Duodenal mucosa (tissue), 2 donors: ENCODE results near the gene CNTN2.

Experiments used
- H3K27ac ChIP-seq: one replicate; pipeline ENCODE4 v1.7.0; 2013; ENCODE audit warnings: low read depth, low read length
- H3K27me3 ChIP-seq, 2 donors: one replicate each; pipeline ENCODE4 v1.7.0; 2013; ENCODE audit warnings: low read length in 2 of 2, control low read depth in 1 of 2; ENCODE audit not compliant: insufficient read depth in 2 of 2, control insufficient read depth in 1 of 2
- H3K36me3 ChIP-seq, 2 donors: one replicate each; pipeline ENCODE4 v1.7.0; 2013; ENCODE audit warnings: low read length in 2 of 2, control low read depth in 1 of 2; ENCODE audit not compliant: insufficient read depth in 2 of 2, control insufficient read depth in 1 of 2
- H3K4me1 ChIP-seq, 2 donors: one replicate each; pipeline ENCODE4 v1.7.0; 2013; ENCODE audit warnings: low read length in 2 of 2, control low read depth in 1 of 2; ENCODE audit not compliant: insufficient read depth in 2 of 2, control insufficient read depth in 1 of 2
- H3K4me3 ChIP-seq, 2 donors: one replicate each; pipeline ENCODE4 v1.7.0; 2013; ENCODE audit warnings: low read length in 2 of 2, low read depth in 1 of 2
- H3K9ac ChIP-seq, 2 donors: one replicate each; pipeline ENCODE4 v1.7.0; 2013; ENCODE audit warnings: low read length in 2 of 2, low read depth in 1 of 2
- H3K9me3 ChIP-seq, 2 donors: one replicate each; pipeline ENCODE4 v1.7.0; 2013; ENCODE audit warnings: low read length in 2 of 2, control low read depth in 1 of 2; ENCODE audit not compliant: control insufficient read depth in 1 of 2

Gene CNTN2

DNA sequence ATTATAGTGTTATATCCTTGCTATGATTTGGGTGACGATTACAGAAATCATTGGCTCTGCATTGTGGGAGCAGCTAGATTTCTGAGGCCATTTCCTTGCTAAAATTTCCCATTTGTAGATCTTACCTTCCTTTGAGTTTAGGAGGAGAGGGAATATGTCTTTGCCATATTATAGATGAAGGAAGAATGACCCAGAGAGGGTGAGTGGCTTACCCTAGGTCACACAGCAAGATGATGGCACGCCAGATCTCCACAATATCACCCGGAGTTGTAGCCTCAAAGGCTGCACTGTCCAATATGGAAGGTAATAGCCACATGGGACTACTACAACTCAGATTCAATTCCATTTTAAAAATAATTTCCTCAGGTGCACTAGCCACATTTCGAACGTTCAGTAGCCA is 10.3 kb downstream of the CNTN2 start:
- Histone ChIP-seq H3K9ac (no peak overlapping the region), H3K4me1 (no peaks in the 10 kb centered on the region), H3K9me3 (no peaks in the 10 kb centered on the region), H3K27me3 (peaks cover 0 to 6% of the 10 kb centered on the region in 2 donors), H3K4me3 (no peak overlapping the region), H3K36me3 (no peaks in the 10 kb centered on the region), H3K27ac (no peak overlapping the region)

DNA sequence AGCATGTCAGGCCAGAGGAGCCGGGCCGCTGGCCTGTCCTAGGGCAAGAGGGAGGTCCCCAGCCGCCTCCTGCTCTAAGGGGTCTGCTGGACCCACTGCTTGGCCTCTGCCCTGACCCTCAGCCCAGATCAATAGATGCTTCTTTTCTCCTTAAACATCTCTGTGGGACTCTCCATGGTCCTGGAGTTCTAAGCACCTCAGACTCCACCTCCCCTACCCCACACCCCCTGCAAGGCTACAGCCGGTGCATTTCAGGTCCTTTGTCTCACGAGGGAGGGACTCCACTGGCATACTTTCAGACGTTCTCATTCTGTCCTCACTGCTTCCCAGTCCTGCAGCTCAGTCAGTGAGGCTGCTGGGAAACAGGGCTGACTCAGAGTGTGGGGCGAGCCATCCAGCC is 11.0 kb downstream of the CNTN2 start:
- H3K4me1 ChIP-seq, result no peaks in the 10 kb centered on the region
- no peak overlapping the region for H3K9ac ChIP-seq
- H3K36me3 ChIP-seq, result no peaks in the 10 kb centered on the region
- peaks cover 0 to 6% of the 10 kb centered on the region in 2 donors for H3K27me3 ChIP-seq
- no peak overlapping the region for H3K27ac ChIP-seq
- no peaks in the 10 kb centered on the region for H3K9me3 ChIP-seq
- no peak overlapping the region for H3K4me3 ChIP-seq

DNA sequence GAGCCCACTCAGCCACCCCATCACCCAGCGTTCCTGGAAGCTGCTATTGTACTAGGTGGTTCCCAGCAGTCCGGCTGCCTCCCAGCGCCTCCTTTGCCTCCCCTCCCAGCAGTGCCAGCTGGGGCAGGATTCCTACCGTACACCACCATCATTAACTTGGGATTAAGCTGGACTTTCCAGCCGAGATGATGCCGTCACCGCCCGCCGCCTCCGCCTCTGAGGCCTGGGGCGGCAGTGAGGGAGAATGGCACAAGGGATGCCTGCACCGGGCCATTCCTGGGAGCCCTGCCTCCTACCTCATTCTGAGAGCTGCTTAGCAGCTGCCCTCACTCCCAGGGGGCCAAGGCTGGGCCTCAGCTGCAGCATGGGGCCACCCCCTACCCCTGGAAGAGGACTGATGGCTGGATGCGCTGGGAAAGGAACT is 13.2 kb downstream of the CNTN2 start:
- H3K36me3 ChIP-seq, result no peaks in the 10 kb centered on the region
- no peak overlapping the region for H3K9ac ChIP-seq
- H3K9me3 ChIP-seq, result no peaks in the 10 kb centered on the region
- no peaks in the 10 kb centered on the region for H3K4me1 ChIP-seq
- H3K4me3 ChIP-seq, result no peak overlapping the region
- no peak overlapping the region for H3K27ac ChIP-seq
- peaks cover 0 to 6% of the 10 kb centered on the region in 2 donors for H3K27me3 ChIP-seq

DNA sequence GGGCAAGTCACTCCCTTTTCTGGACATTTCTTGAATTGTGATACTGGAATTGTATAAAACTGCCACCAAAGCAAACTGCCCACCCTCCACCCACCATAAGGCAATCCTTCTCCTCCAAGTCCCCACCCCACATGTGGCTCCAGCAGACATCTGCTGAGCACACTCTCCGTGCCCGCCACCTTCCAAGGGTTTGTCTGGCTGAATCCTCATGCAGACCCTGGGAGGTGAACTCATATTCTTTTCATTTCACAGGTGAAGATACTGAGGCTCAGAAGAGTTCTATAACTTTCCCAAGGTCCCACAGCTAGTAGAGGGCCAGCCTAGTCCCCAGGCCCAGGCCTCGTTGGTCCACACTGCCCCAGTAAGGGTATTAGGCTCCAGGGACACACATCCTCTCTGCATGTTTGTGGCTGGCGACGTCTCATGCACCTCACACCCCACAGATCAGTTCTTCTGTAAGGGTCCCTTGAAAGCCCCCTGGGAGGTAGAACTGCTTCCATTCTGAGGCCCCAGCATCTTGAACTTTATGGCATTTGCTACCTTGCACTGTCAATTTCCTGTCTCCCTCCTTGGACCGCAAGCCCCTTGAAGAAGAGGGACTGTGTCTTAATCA is 14.1 kb downstream of the CNTN2 start:
- no peak overlapping the region for H3K27ac ChIP-seq
- H3K4me1 ChIP-seq, result no peaks in the 10 kb centered on the region

DNA sequence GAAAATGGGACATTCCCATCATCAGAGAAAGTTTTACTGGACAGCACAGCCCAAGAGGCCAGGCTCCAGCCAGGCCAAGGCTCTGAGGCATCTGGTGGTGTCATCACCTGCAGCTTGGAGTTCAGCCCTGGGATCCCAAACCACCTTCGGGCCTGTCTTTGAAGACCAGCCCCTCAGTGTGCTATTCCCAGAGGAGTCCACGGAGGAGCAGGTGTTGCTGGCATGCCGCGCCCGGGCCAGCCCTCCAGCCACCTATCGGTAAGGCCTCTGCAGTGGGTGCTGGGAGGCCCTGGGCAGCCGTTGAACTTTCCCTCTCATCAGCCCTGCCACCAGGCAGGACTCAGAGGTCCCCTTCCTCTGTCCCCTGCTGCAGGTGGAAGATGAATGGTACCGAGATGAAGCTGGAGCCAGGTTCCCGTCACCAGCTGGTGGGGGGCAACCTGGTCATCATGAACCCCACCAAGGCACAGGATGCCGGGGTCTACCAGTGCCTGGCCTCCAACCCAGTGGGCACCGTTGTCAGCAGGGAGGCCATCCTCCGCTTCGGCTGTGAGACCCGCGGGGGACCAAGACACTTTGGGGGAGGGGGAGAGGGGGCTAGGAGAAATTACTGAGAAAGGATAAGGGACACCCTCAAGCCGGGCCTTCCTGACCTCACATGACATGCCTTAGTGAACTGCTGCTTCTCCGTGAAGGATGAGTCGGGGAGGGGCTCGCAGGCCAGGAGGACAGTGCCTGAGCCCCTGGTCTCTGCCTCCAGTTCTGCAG is 15.0 kb downstream of the CNTN2 start:
- Histone ChIP-seq H3K36me3 (no peaks in the 10 kb centered on the region), H3K9me3 (no peaks in the 10 kb centered on the region), H3K27me3 (peaks cover 0 to 6% of the 10 kb centered on the region in 2 donors), H3K9ac (no peak overlapping the region), H3K4me1 (no peaks in the 10 kb centered on the region), H3K27ac (no peak overlapping the region), H3K4me3 (no peak overlapping the region)

More for the DNA sequence above, 14.1 kb downstream of the CNTN2 start:
- Histone ChIP-seq H3K9me3 (no peaks in the 10 kb centered on the region), H3K4me3 (no peak overlapping the region), H3K27me3 (peaks cover 0 to 6% of the 10 kb centered on the region in 2 donors), H3K36me3 (no peaks in the 10 kb centered on the region), H3K9ac (no peak overlapping the region)

DNA sequence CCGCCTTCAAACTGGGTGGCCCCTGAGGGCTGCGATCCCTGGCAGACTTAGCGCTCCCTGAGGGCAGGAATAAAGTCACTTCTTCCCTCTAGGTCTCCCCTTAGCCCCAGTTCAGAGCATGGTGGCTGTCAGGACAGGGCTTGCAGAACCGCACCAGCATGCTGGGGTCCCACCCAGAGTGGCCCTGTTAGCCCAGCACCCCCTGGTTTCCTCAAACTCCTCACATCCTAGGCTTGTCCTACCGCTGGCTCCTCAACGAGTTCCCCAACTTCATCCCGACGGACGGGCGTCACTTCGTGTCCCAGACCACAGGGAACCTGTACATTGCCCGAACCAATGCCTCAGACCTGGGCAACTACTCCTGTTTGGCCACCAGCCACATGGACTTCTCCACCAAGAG is 15.8 kb downstream of the CNTN2 start:
- no peak overlapping the region for H3K27ac ChIP-seq
- H3K9ac ChIP-seq, result no peak overlapping the region

DNA sequence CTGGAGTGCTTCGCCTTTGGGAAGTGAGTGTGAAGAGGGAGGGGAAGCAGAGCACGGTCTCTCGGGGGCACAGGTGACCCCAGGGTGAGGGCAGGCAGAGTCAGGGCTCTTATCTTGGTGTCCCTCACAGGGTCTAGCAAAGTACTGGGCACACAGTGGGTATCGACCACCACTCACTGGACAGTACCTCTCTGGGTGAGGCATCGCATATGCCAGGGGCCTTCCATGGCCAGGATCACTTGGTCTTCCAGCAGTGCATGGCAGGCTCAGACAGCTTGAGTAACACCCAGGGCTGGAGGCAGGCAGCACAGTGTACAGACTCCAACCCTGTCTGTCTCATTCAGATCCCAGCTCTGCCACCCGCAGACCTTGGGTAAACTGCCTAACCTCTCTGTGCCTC is 16.6 kb downstream of the CNTN2 start:
- Histone ChIP-seq H3K4me1 (no peaks in the 10 kb centered on the region), H3K27me3 (no peaks in the 10 kb centered on the region), H3K27ac (no peak overlapping the region), H3K9ac (no peak overlapping the region), H3K36me3 (no peaks in the 10 kb centered on the region), H3K9me3 (no peaks in the 10 kb centered on the region), H3K4me3 (no peak overlapping the region)

More for the DNA sequence above, 15.8 kb downstream of the CNTN2 start:
- Histone ChIP-seq H3K36me3 (no peaks in the 10 kb centered on the region), H3K4me1 (no peaks in the 10 kb centered on the region), H3K9me3 (no peaks in the 10 kb centered on the region), H3K4me3 (no peak overlapping the region), H3K27me3 (peaks cover 0 to 6% of the 10 kb centered on the region in 2 donors)

DNA sequence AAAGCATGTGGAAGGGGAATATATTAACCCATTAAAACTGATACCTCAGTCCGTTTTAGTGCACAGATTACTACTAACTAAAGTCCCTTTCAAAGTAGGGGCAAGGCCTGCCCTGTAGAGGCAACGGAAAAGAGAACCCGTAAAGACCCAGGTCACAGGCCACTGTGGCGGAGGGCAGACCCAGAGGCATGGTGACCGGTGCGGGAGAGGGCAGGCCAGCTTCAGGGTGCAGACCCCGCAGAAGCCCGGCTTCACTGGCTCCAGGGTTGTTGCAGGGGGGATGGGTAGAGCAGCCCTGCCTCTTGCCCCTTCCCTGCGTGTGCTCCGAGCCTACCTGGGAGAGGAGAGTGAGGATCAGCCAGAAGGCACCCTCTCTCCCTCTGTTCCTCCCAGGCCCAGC is 17.7 kb downstream of the CNTN2 start:
- Histone ChIP-seq H3K4me3 (no peak overlapping the region), H3K27me3 (no peaks in the 10 kb centered on the region), H3K9ac (no peak overlapping the region), H3K27ac (no peak overlapping the region), H3K9me3 (no peaks in the 10 kb centered on the region), H3K4me1 (no peaks in the 10 kb centered on the region), H3K36me3 (no peaks in the 10 kb centered on the region)

DNA sequence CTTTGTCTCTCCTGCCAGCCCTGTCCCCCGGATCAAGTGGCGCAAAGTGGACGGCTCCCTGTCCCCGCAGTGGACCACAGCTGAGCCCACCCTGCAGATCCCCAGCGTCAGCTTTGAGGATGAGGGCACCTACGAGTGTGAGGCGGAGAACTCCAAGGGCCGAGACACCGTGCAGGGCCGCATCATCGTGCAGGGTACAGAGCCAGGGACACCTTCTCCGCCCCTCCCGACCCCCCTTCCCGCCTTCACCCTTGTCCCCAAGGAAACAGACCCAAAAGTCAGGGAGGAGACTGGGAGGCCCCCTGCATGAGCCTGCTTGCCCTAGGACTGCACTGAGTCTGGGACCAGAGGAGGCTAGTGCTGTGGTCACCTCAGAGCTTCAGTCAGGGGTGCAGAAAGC is 18.2 kb downstream of the CNTN2 start:
- Histone ChIP-seq H3K27me3 (no peaks in the 10 kb centered on the region), H3K9ac (no peak overlapping the region), H3K4me1 (peaks cover 0 to 1% of the 10 kb centered on the region in 2 donors), H3K36me3 (no peaks in the 10 kb centered on the region), H3K4me3 (no peak overlapping the region), H3K27ac (no peak overlapping the region), H3K9me3 (no peaks in the 10 kb centered on the region)

DNA sequence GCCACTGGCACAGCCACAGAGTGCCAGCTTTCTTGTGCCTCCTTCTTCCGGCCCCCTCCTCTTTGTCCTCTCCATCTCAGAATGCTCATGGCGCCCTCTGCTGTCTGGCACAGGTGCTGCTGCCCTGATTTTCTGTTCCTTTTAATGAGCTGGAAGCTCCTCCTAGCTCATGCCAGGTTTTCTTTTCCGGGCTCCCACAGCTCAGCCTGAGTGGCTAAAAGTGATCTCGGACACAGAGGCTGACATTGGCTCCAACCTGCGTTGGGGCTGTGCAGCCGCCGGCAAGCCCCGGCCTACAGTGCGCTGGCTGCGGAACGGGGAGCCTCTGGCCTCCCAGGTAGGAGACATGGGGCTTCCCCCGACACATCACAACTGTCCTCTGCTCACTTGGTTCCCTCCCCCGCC is 18.7 kb downstream of the CNTN2 start:
- Histone ChIP-seq H3K9ac (no peak overlapping the region), H3K27me3 (no peaks in the 10 kb centered on the region), H3K36me3 (no peaks in the 10 kb centered on the region), H3K4me3 (no peak overlapping the region), H3K9me3 (no peaks in the 10 kb centered on the region), H3K27ac (no peak overlapping the region), H3K4me1 (peaks cover 0 to 6% of the 10 kb centered on the region in 2 donors)
